NCI-H2029 treated with DMSO at 0.1 percent for 48 hours (cell line): ENCODE measurements around the gene FBXL7.

Experiments
- DNase-seq: peaks from one replicate; lab custom pipeline; 2025; lab: John Stamatoyannopoulos, UW

The FBXL7 gene

GRCh38 chr5:15502208-15502607 is 2.2 kb downstream of the FBXL7 start:
- DNase-seq = no peak

DNA sequence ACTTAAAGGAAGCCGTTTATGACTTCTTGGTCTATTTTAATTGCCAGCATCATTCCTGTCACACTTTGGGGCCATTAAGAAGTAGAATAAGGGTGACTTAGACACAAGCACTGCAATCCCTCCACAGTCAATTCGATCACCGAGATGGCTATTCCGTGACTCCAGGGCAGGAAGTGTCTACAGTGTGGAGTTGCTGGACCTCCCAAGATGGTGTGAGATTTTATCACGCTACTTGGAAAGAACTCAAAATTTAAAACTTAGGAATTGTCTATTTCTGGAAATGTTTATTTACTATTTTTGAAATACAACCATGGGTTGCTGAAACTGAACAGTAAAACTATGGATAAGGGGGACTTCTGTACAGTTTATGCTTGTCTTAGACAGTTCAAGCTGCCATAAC is 6.2 kb downstream of the FBXL7 start:
- no peak for DNase-seq

DNA sequence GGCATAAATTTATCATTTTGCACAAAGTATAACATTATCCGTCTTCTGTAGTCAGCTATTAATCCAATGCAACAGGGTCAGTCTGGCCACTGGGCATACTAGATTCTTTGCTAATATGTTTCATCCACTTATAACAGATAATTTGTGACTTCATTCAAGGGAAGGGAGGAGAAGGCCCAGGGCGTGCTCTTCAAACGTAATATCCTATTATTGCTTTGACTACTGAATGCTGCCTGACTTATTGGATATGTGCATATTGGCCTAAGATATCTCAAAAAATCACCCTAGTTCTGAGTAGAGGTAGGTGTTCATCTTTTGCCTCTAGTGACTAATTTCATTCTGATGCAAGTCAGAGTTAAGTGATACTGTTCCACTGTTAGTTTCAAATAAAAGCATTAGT is 6.9 kb downstream of the FBXL7 start:
- DNase-seq = no peak

- DNase-seq = no peak
Measured at GRCh38 chr5:15510092-15510491, 10.1 kb downstream of the FBXL7 start.

- DNase-seq = no peak
Measured at GRCh38 chr5:15510831-15511230, 10.9 kb downstream of the FBXL7 start.

- DNase-seq = no peak
Measured at GRCh38 chr5:15513431-15513830, 13.5 kb downstream of the FBXL7 start.

GRCh38 chr5:15513911-15514310 is 13.9 kb downstream of the FBXL7 start:
- no peak for DNase-seq

DNA sequence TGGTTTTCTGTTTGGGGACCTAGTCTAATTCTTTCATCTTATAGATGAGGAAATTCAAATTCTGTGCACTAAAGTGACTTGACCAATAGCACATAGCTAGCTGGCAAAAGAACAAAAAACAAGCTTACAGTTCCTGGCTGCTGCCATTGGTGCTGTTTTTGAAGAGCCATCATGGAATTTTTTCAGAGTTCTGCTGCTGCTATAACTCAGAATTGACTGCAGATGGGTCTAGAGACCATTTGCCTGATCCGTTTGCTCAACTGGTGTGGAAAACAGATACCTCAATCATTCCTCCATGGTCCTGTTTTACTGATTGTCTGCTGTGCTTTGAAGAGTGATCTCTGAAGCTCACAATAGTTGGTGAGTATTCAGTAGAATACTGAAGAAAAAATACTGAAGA is 15.2 kb downstream of the FBXL7 start:
- no peak for DNase-seq

- no peak for DNase-seq
Measured at GRCh38 chr5:15516486-15516885, 16.5 kb downstream of the FBXL7 start.

GRCh38 chr5:15518786-15519185 is 18.8 kb downstream of the FBXL7 start:
- no peak for DNase-seq

GRCh38 chr5:15520856-15521255 is 20.9 kb downstream of the FBXL7 start:
- no peak for DNase-seq

GRCh38 chr5:15521381-15522186 is 21.6 kb downstream of the FBXL7 start:
- no peak for DNase-seq

DNA sequence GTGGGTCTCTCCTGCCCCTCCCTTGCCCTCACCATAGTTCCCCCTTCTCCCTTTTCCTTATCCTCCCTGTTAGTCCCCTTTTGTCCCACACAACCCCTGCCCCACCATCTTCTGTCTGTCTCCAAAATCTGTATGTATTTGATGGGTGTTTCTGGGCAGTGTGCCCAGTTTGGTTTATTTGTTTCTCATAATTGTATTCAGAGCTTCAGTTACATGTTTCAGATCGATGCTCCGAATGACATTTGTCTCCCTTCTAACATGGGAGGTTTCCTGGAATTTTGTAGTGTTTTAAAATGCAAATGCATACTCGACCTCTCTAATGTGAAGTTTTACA is 22.2 kb downstream of the FBXL7 start:
- DNase-seq = no peak

DNA sequence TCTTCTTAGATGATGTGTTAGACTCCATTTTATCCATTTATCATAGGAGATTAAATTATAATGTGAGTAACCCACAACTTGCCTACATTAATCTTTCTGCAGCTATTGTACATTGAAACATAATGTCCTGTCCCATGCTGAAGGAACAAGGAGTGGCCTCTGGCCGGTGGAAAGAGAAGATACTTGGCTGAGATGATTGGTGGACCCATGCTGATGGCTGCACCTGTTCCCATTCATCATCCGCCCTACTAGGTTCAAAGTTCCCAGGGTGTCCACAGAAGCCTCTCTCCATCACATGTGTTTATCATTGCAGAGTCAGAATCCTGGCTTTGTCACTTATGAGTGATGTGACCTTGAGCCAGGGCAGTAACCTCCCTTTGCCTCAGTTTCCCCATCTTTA is 24.7 kb downstream of the FBXL7 start:
- DNase-seq = no peak

- DNase-seq = no peak
Measured at GRCh38 chr5:15525703-15526275, 25.8 kb downstream of the FBXL7 start.

- DNase-seq = no peak
Measured at GRCh38 chr5:15526413-15526812, 26.4 kb downstream of the FBXL7 start.

DNA sequence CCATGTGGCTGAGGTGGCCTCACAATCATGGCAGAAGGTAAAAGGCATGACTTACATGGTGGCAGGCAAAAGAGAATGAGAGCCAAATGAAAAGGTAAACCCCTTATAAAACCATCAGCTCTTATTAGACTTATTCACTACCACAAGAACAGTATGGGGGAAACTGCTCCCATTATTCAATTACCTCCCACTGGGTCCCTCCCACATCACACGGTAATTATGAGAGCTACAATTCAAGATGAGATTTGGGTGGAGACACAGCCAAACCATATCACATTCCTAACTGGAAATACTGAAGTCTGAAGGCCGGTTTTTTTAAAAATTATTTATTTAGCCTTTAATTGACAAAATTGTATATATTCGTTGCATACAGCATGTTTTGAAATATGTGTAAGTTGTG is 28.5 kb downstream of the FBXL7 start:
- DNase-seq = no peak

DNA sequence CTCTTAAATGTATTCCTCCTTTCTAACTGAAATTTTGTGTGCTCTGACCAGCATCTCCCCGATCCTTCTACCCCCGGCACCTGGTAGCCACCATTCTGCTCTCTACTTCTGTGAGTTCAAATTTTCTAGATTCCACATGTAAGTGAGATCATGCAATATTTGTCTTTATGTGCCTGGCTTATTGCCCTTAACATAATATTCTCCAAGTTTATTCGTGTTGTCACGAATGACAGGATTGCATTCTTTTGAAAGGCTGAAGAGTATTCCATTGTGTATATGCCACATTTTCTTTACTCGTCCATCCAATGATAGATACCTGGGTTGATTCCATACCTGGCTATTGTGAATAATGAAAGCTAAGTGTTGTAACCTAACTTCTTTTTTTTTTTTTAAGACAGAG is 29.0 kb downstream of the FBXL7 start:
- no peak for DNase-seq

DNA sequence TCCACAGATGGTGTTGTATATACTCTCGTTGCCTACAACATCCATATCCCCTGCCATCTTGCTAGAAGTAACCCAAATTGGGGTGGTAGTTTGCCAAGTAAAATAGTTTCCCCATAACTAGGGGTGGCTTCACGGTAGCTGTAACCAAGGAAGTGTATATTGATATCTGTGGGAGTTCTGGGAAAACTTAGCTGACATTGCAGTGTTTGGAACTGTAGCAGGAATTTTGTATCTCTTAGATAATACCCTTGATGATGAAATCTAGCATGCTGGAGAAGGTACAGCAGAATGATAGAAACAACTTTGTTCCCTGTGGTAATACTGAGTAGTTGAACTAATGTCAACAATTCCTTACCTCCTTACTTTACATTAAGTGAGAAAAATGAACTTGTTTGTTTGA is 29.8 kb downstream of the FBXL7 start:
- no peak for DNase-seq

DNA sequence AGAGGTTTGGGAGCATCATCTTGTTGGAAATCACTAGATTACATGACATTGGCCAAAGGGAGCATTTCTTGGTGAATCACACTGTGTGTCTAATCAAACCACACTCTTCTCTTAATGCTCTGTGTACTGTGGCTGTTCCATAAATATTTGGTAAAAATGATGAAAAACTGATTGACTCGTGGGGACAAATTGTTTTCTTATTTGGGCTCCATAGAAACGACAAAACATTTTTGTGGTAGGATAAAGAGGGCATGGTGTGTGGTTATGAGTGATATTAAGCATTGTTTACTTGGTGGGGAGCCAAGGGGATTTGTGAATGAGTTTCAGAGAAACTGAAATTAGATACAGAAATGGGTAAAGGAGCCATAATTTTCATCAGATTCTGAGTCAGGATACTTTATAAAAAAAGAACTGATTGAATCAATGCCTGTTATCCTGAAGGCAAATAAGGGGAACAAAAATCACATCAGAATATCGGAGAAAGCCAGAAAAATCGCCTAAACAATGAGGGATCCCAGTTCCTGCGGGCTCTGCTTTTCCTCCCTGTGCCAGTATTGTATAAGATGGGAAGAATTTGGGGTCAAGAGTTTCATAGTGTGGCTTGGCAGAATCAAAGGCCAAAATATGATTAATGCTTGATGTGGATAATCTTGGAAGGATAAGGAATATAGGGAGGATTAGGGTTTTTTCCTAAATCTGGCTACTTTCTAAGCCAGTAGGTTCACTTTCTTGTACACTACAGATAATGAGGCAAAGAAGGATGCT is 33.3 kb downstream of the FBXL7 start:
- no peak for DNase-seq

- no peak for DNase-seq
Measured at GRCh38 chr5:15535938-15536337, 36.0 kb downstream of the FBXL7 start.

DNA sequence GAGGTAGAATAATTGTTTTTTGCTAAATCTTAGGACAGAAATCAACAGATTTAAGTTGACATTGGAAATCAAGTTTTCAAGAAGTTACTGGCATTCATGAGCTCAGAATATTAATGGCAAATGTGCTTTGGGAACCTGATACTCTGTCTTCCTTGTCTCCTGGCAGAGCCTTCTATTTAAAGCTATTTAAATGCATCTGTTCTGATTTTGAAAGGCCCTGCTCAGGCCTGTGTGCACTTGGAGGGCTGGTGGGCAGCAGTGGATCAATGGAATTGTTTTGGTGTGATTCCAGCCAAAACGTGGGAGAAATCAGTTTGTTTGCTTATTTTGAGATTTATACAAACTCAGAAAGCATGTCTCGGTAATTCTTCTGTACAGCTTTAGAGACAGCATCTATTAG is 38.5 kb downstream of the FBXL7 start:
- no peak for DNase-seq

DNA sequence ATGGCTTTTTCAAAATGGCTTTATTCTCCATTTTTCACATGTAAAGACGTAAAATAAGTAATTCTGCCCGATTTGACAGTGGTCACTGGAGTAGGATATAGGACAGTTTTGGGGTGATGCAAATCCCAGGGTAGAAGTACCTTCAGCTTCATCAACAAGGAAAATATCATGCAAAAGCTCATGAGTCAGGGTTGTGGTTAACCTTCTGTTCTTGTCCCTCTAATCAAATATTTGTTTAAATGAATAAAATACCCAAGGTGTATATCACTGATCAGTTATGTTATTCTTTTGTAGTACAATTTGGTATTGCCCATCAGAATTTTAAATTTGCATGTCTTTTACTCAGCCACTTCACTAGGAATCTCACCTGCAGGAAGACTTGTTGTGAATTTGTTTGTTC is 40.0 kb downstream of the FBXL7 start:
- no peak for DNase-seq
